Ishikawa (cell line): ENCODE data around the gene KDM4B.

Experiments
- CREB1 ChIP-seq: IDR thresholded peaks from 2 replicates; pipeline ENCODE4 v1.6.1; 2012; ENCODE audit warnings: low read depth
- EGR1 ChIP-seq: IDR thresholded peaks from 2 replicates; pipeline ENCODE4 v1.6.1; 2012
- EP300 ChIP-seq: IDR thresholded peaks from 2 replicates; pipeline ENCODE4 v1.6.1; 2012; ENCODE audit warnings: borderline replicate concordance
- TAF1 ChIP-seq: IDR thresholded peaks from 2 replicates; pipeline ENCODE4 v1.6.1; 2012; ENCODE audit warnings: low read depth, mild to moderate bottlenecking
- TEAD4 ChIP-seq: IDR thresholded peaks from 2 replicates; pipeline ENCODE4 v1.6.1; 2012
- USF1 ChIP-seq: IDR thresholded peaks from 2 replicates; pipeline ENCODE4 v1.6.1; 2012
- YY1 ChIP-seq: IDR thresholded peaks from 2 replicates; pipeline ENCODE4 v1.6.1; 2012; ENCODE audit warnings: low read depth
- TF ChIP-seq, protein P1 (sequence below): IDR thresholded peaks from 2 replicates; pipeline ENCODE4 v1.6.1; 2012; ENCODE audit warnings: low read depth, mild to moderate bottlenecking
- TF ChIP-seq, protein P2 (sequence below): IDR thresholded peaks from 2 replicates; pipeline ENCODE4 v1.6.1; 2012

DNA sequence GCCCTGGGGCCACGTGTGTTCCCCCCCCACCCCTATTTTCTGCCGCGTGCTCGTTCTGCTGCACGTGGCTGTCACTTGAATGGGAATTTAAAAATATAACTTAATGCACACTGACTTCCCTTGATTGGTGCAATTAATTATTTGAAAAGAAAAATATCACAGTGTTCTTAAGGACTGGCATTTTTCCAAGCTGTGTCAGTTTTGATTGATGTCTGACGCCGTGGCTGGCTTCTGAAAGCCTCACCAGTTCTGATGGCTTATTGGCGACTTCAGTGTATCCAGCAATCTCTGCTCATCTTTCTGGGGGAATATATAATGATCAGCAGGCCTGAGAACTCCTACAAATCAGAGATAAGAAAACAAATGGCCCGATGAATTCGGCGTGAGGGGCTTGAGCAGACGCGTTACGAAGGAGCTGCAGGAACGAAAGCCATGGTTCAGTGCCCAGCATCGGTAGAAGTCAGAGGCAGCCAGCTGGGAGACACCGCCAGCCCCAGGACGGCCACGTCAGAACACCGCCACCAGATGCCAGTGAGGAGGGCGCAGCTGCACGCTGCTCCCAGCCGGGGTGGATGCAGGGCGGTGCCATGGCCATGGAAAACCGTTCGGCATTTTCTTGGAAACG, 111.2 kb downstream of the KDM4B start:
- TF ChIP-seq, protein P1, sequence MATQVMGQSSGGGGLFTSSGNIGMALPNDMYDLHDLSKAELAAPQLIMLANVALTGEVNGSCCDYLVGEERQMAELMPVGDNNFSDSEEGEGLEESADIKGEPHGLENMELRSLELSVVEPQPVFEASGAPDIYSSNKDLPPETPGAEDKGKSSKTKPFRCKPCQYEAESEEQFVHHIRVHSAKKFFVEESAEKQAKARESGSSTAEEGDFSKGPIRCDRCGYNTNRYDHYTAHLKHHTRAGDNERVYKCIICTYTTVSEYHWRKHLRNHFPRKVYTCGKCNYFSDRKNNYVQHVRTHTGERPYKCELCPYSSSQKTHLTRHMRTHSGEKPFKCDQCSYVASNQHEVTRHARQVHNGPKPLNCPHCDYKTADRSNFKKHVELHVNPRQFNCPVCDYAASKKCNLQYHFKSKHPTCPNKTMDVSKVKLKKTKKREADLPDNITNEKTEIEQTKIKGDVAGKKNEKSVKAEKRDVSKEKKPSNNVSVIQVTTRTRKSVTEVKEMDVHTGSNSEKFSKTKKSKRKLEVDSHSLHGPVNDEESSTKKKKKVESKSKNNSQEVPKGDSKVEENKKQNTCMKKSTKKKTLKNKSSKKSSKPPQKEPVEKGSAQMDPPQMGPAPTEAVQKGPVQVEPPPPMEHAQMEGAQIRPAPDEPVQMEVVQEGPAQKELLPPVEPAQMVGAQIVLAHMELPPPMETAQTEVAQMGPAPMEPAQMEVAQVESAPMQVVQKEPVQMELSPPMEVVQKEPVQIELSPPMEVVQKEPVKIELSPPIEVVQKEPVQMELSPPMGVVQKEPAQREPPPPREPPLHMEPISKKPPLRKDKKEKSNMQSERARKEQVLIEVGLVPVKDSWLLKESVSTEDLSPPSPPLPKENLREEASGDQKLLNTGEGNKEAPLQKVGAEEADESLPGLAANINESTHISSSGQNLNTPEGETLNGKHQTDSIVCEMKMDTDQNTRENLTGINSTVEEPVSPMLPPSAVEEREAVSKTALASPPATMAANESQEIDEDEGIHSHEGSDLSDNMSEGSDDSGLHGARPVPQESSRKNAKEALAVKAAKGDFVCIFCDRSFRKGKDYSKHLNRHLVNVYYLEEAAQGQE: no peak
- TF ChIP-seq, protein P2, sequence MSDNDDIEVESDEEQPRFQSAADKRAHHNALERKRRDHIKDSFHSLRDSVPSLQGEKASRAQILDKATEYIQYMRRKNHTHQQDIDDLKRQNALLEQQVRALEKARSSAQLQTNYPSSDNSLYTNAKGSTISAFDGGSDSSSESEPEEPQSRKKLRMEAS: no peak
- TF ChIP-seq USF1 (no peak), TAF1 (no peak), TEAD4 (no peak), EP300 (no peak), CREB1 (no peak), EGR1 (no peak), YY1 (no peak)
